ENCODE measurements around the gene SLC25A13.

DNA sequence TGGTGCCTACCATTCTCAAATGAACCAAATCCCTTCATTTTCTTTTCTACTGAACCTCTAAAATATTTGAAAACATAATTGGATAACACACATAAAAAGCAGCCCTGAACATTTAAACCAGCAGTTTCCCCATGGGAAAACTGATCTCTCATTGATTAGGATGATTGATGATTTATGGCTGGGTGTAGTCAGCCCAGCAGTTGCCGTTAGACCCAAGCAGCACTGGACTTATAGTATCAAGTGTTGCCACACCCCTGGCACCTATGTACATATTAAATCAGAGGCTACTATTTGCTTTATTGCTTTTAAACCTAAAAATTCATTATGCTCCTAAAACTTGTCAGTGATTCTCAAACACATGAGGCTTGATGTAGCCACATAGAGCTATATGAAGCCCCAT, 20.2 kb upstream of the SLC25A13 start:
- TF ChIP-seq CTCF (IDR thresholded peaks at IDR 0.05) (no peak), POLR2AphosphoS5 (IDR thresholded peaks at IDR 0.05; ENCODE audit: insufficient read depth in 1 of 2, low read depth in 1 of 2) (no peak), POLR2A (IDR thresholded peaks at IDR 0.05) (no peak)

All from vagina (tissue), 2 donors.